ENCODE data around the gene ANKRD23.

ANKRD23 gene

GRCh38 chr2:96810783-96811192 lies 33.0 kb downstream of the ANKRD23 start:
- Histone ChIP-seq H3K14ac (ENCODE audit: low read length in 2 of 2) (no peak overlapping the region), H2BK15ac (ENCODE audit: low read depth, poor library complexity, severe bottlenecking) (no peak overlapping the region), H3K4ac (ENCODE audit: low read depth in 1 of 2, low read length in 2 of 2) (no peak overlapping the region), H2BK120ac (ENCODE audit: low read depth, low read length) (no peak overlapping the region), H3K9me3 (ENCODE audit: control insufficient read depth, low read length) (no peaks in the 10 kb centered on the region), H2AFZ (ENCODE audit: low read depth, low read length) (no peak overlapping the region), H3K18ac (ENCODE audit: low read depth in 1 of 2, low read length in 2 of 2) (no peak overlapping the region), H3K27me3 (ENCODE audit: control insufficient read depth in 1 of 2, insufficient read depth in 1 of 2, low read length in 2 of 2) (no peaks in the 10 kb centered on the region), H2BK12ac (ENCODE audit: low read length in 2 of 2) (no peak overlapping the region), H3K4me1 (ENCODE audit: control insufficient read depth, insufficient read depth, low read depth, low read length) (peaks cover 4% of the 10 kb centered on the region), H3K36me3 (ENCODE audit: control insufficient read depth in 1 of 2, insufficient read depth in 2 of 2, low read depth in 1 of 2, low read length in 2 of 2) (peaks cover 6 to 26% of the 10 kb centered on the region in 2 experiments), H2BK5ac (ENCODE audit: low read depth, low read length, poor library complexity, severe bottlenecking) (no peak overlapping the region), H2AK5ac (ENCODE audit: low read length, severe bottlenecking) (no peak overlapping the region), H3K23ac (ENCODE audit: low read length in 2 of 2) (no peak overlapping the region), H4K91ac (ENCODE audit: low read length) (no peak overlapping the region), H3K9ac (ENCODE audit: low read length) (no peak overlapping the region), H4K8ac (ENCODE audit: low read length) (no peak overlapping the region), H3K4me3 (ENCODE audit: insufficient read depth in 1 of 2, low read depth in 1 of 2, low read length in 2 of 2) (no peak overlapping the region), H3K4me2 (ENCODE audit: low read length, poor library complexity, severe bottlenecking) (no peak overlapping the region), H3K27ac (ENCODE audit: low read length, poor library complexity, severe bottlenecking) (no peak overlapping the region), H3K79me1 (replicated peaks; ENCODE audit: low read length, poor library complexity, severe bottlenecking) (no peaks in the 10 kb centered on the region)
- WGBS = 94% methylated on average over 5 of the region's 5 CpGs
- no peak for DNase-seq

- no peak overlapping the region for H3K27ac ChIP-seq (ENCODE audit: low read length, poor library complexity, severe bottlenecking)
- no peak overlapping the region for H3K9ac ChIP-seq (ENCODE audit: low read length)
- H3K18ac ChIP-seq (ENCODE audit: low read depth in 1 of 2, low read length in 2 of 2) = no peak overlapping the region
- no peak overlapping the region for H4K8ac ChIP-seq (ENCODE audit: low read length)
- H3K79me1 ChIP-seq (replicated peaks; ENCODE audit: low read length, poor library complexity, severe bottlenecking) = no peaks in the 10 kb centered on the region
- H3K9me3 ChIP-seq (ENCODE audit: control insufficient read depth, low read length) = no peaks in the 10 kb centered on the region
- H3K4me3 ChIP-seq (ENCODE audit: insufficient read depth in 1 of 2, low read depth in 1 of 2, low read length in 2 of 2) = no peak overlapping the region
- no peak overlapping the region for H2AK5ac ChIP-seq (ENCODE audit: low read length, severe bottlenecking)
- no peak for DNase-seq
- H4K91ac ChIP-seq (ENCODE audit: low read length) = no peak overlapping the region
- H3K23ac ChIP-seq (ENCODE audit: low read length in 2 of 2) = no peak overlapping the region
- H2BK12ac ChIP-seq (ENCODE audit: low read length in 2 of 2) = no peak overlapping the region
- 88% methylated on average over 9 of the region's 12 CpGs for WGBS
- H3K14ac ChIP-seq (ENCODE audit: low read length in 2 of 2) = no peak overlapping the region
- H2BK5ac ChIP-seq (ENCODE audit: low read depth, low read length, poor library complexity, severe bottlenecking) = no peak overlapping the region
- H3K27me3 ChIP-seq (ENCODE audit: control insufficient read depth in 1 of 2, insufficient read depth in 1 of 2, low read length in 2 of 2) = no peaks in the 10 kb centered on the region
- H2BK120ac ChIP-seq (ENCODE audit: low read depth, low read length) = no peak overlapping the region
- peaks cover 6 to 26% of the 10 kb centered on the region in 2 experiments for H3K36me3 ChIP-seq (ENCODE audit: control insufficient read depth in 1 of 2, insufficient read depth in 2 of 2, low read depth in 1 of 2, low read length in 2 of 2)
- no peak overlapping the region for H2AFZ ChIP-seq (ENCODE audit: low read depth, low read length)
- H3K4me1 ChIP-seq (ENCODE audit: control insufficient read depth, insufficient read depth, low read depth, low read length) = peaks cover 1% of the 10 kb centered on the region
- H3K4ac ChIP-seq (ENCODE audit: low read depth in 1 of 2, low read length in 2 of 2) = no peak overlapping the region
- no peak overlapping the region for H2BK15ac ChIP-seq (ENCODE audit: low read depth, poor library complexity, severe bottlenecking)
- no peak overlapping the region for H3K4me2 ChIP-seq (ENCODE audit: low read length, poor library complexity, severe bottlenecking)
Observed at GRCh38 chr2:96809951-96810782, 33.7 kb downstream of the ANKRD23 start.

- Histone ChIP-seq H3K9me3 (ENCODE audit: control insufficient read depth, low read length) (no peaks in the 10 kb centered on the region), H3K23ac (ENCODE audit: low read length in 2 of 2) (no peak overlapping the region), H3K27ac (ENCODE audit: low read length, poor library complexity, severe bottlenecking) (no peak overlapping the region), H3K4ac (ENCODE audit: low read depth in 1 of 2, low read length in 2 of 2) (no peak overlapping the region), H2AFZ (ENCODE audit: low read depth, low read length) (no peak overlapping the region), H2BK15ac (ENCODE audit: low read depth, poor library complexity, severe bottlenecking) (no peak overlapping the region), H3K36me3 (ENCODE audit: control insufficient read depth in 1 of 2, insufficient read depth in 2 of 2, low read depth in 1 of 2, low read length in 2 of 2) (peaks cover 6 to 26% of the 10 kb centered on the region in 2 experiments), H3K4me3 (ENCODE audit: insufficient read depth in 1 of 2, low read depth in 1 of 2, low read length in 2 of 2) (no peak overlapping the region), H3K27me3 (ENCODE audit: control insufficient read depth in 1 of 2, insufficient read depth in 1 of 2, low read length in 2 of 2) (no peaks in the 10 kb centered on the region), H4K8ac (ENCODE audit: low read length) (no peak overlapping the region), H3K4me1 (ENCODE audit: control insufficient read depth, insufficient read depth, low read depth, low read length) (peaks cover 1% of the 10 kb centered on the region), H3K18ac (ENCODE audit: low read depth in 1 of 2, low read length in 2 of 2) (no peak overlapping the region), H2BK12ac (ENCODE audit: low read length in 2 of 2) (no peak overlapping the region), H3K4me2 (ENCODE audit: low read length, poor library complexity, severe bottlenecking) (no peak overlapping the region), H3K79me1 (replicated peaks; ENCODE audit: low read length, poor library complexity, severe bottlenecking) (no peaks in the 10 kb centered on the region), H2BK120ac (ENCODE audit: low read depth, low read length) (no peak overlapping the region), H3K9ac (ENCODE audit: low read length) (no peak overlapping the region), H3K14ac (ENCODE audit: low read length in 2 of 2) (no peak overlapping the region), H4K91ac (ENCODE audit: low read length) (no peak overlapping the region), H2BK5ac (ENCODE audit: low read depth, low read length, poor library complexity, severe bottlenecking) (no peak overlapping the region), H2AK5ac (ENCODE audit: low read length, severe bottlenecking) (no peak overlapping the region)
- WGBS = 94% methylated on average over 12 of the region's 13 CpGs
- no peak for DNase-seq
Observed at GRCh38 chr2:96809216-96809882, 34.5 kb downstream of the ANKRD23 start.

- Histone ChIP-seq H3K14ac (ENCODE audit: low read length in 2 of 2) (no peak overlapping the region), H4K91ac (ENCODE audit: low read length) (peak overlapping the region; percentile 8), H3K4ac (ENCODE audit: low read depth in 1 of 2, low read length in 2 of 2) (no peak overlapping the region), H3K4me2 (ENCODE audit: low read length, poor library complexity, severe bottlenecking) (no peak overlapping the region), H3K27me3 (ENCODE audit: control insufficient read depth in 1 of 2, insufficient read depth in 1 of 2, low read length in 2 of 2) (no peaks in the 10 kb centered on the region), H3K36me3 (ENCODE audit: control insufficient read depth in 1 of 2, insufficient read depth in 2 of 2, low read depth in 1 of 2, low read length in 2 of 2) (peaks cover 6 to 26% of the 10 kb centered on the region in 2 experiments), H2BK120ac (ENCODE audit: low read depth, low read length) (no peak overlapping the region), H3K4me1 (ENCODE audit: control insufficient read depth, insufficient read depth, low read depth, low read length) (peaks cover 1% of the 10 kb centered on the region), H2AFZ (ENCODE audit: low read depth, low read length) (no peak overlapping the region), H3K9ac (ENCODE audit: low read length) (no peak overlapping the region), H3K18ac (ENCODE audit: low read depth in 1 of 2, low read length in 2 of 2) (no peak overlapping the region), H2BK15ac (ENCODE audit: low read depth, poor library complexity, severe bottlenecking) (peak overlapping the region; percentile 12), H3K4me3 (ENCODE audit: insufficient read depth in 1 of 2, low read depth in 1 of 2, low read length in 2 of 2) (no peak overlapping the region), H2BK12ac (ENCODE audit: low read length in 2 of 2) (no peak overlapping the region), H3K23ac (ENCODE audit: low read length in 2 of 2) (no peak overlapping the region), H3K9me3 (ENCODE audit: control insufficient read depth, low read length) (no peaks in the 10 kb centered on the region), H4K8ac (ENCODE audit: low read length) (peak overlapping the region; percentile 9), H2AK5ac (ENCODE audit: low read length, severe bottlenecking) (no peak overlapping the region), H3K79me1 (replicated peaks; ENCODE audit: low read length, poor library complexity, severe bottlenecking) (no peaks in the 10 kb centered on the region), H2BK5ac (ENCODE audit: low read depth, low read length, poor library complexity, severe bottlenecking) (no peak overlapping the region), H3K27ac (ENCODE audit: low read length, poor library complexity, severe bottlenecking) (no peak overlapping the region)
- 93% methylated on average over 9 of the region's 10 CpGs for WGBS
- DNase-seq = no peak
Observed at GRCh38 chr2:96808176-96808837, 35.5 kb downstream of the ANKRD23 start.
